HepG2 (cell line): ENCODE results near the gene CCDC88A. TPM values are rescaled to one million over a fixed set of nuclear protein-coding genes. Genes with fewer than 3 reads are reported as not detected.

Source experiments
- AGO2 ChIP-seq: fragments of 200-400 bp; formaldehyde crosslinking; optimal IDR thresholded peaks from 2 replicates; pipeline ENCODE3; 2017; ENCODE audit warnings: mild to moderate bottlenecking, low read depth, low read length, moderate library complexity
- ERF ChIP-seq: IDR thresholded peaks from 2 replicates; pipeline ENCODE4 v1.6.1; 2018; ENCODE audit warnings: missing biosample characterization, missing genetic modification reagents
- FOXP4 ChIP-seq: sonication (generic); formaldehyde crosslinking; IDR thresholded peaks from 2 replicates; pipeline ENCODE4 v1.4.0; 2020; ENCODE audit warnings: missing genetic modification reagents
- MTA1 ChIP-seq: sonication (generic); formaldehyde crosslinking; IDR thresholded peaks from 2 replicates; pipeline ENCODE4 v1.4.0; 2020; ENCODE audit warnings: missing genetic modification reagents, mild to moderate bottlenecking, borderline replicate concordance
- NFE2 ChIP-seq: sonication (generic); formaldehyde crosslinking; IDR thresholded peaks from 2 replicates; pipeline ENCODE4 v1.4.0; 2020; ENCODE audit warnings: missing genetic modification reagents
- REL ChIP-seq: sonication (generic); formaldehyde crosslinking; conservative IDR thresholded peaks from 2 replicates; pipeline ENCODE4 v1.8.0; 2022; ENCODE audit warnings: mild to moderate bottlenecking, missing genetic modification reagents, moderate library complexity
- TCF7 ChIP-seq: sonication (generic); IDR thresholded peaks from 2 replicates; pipeline ENCODE4 v1.6.1; 2016; ENCODE audit warnings: antibody characterized with exemption, low read depth
- ZBTB1 ChIP-seq: sonication (generic); formaldehyde crosslinking; IDR thresholded peaks from 2 replicates; pipeline ENCODE4 v1.4.0; 2020; ENCODE audit warnings: missing genetic modification reagents, borderline replicate concordance
- ZNF224 ChIP-seq: sonication (generic); formaldehyde crosslinking; IDR thresholded peaks from 2 replicates; pipeline ENCODE4 v1.5.0; 2020; ENCODE audit warnings: mild to moderate bottlenecking, missing genetic modification reagents
- ZNF282 ChIP-seq: fragments of 450-650 bp; IDR thresholded peaks from 2 replicates; pipeline ENCODE4 v1.6.1; 2018; ENCODE audit not compliant: partially characterized antibody
- ZNF292 ChIP-seq: sonication (generic); formaldehyde crosslinking; IDR thresholded peaks from 2 replicates; pipeline ENCODE4 v1.8.1; 2022; ENCODE audit warnings: mild to moderate bottlenecking, low read depth, missing genetic modification reagents, borderline replicate concordance
- ZNF788 ChIP-seq: sonication (generic); formaldehyde crosslinking; IDR thresholded peaks from 2 replicates; pipeline ENCODE4 v1.5.0; 2020; ENCODE audit warnings: mild to moderate bottlenecking, missing genetic modification reagents, borderline replicate concordance
- ZSCAN5A ChIP-seq: sonication (generic); formaldehyde crosslinking; IDR thresholded peaks from 2 replicates; pipeline ENCODE4 v1.8.0; 2022; ENCODE audit warnings: mild to moderate bottlenecking, missing genetic modification reagents, borderline replicate concordance
- polyA plus RNA-seq, 8 experiments: library from polyadenylated mRNA; depleted of rRNA in 3 of 8; stranded (reverse) in 7 of 8; unstranded in 1 of 8; fragments of >200 nt; fragmentation: Illumina TruSeq in 4 of 8; extraction: Trizol in 4 of 8; gene quantifications; 2 replicates each; pipeline versions ENCODE4 v1.2.1 to v1.2.3, GENCODE V29; 2011 to 2016; ENCODE audit warnings: low read depth in 4 of 8, missing spikeins in 1 of 8, mixed read lengths in 1 of 8; ENCODE audit not compliant: insufficient read depth in 1 of 8
- total RNA-seq, 5 experiments: library from RNA; depleted of rRNA; stranded (reverse); fragments of >200 nt; fragmentation: Illumina TruSeq; extraction: Trizol; gene quantifications; 2 replicates each; pipeline ENCODE4 v1.2.3, GENCODE V29; 2016; ENCODE audit warnings: low read depth in 1 of 5
- TF ChIP-seq, protein P1 (sequence below): sonication (generic); formaldehyde crosslinking; IDR thresholded peaks from 2 replicates; pipeline ENCODE4 v1.4.0; 2020; ENCODE audit warnings: missing genetic modification reagents
- TF ChIP-seq, protein P2 (sequence below): sonication (generic); formaldehyde crosslinking; IDR thresholded peaks from 2 replicates; pipeline ENCODE4 v1.4.0; 2020; ENCODE audit warnings: missing genetic modification reagents, borderline replicate concordance
- TF ChIP-seq, protein P3 (sequence below): sonication (generic); formaldehyde crosslinking; IDR thresholded peaks from 2 replicates; pipeline ENCODE4 v1.4.0; 2020; ENCODE audit warnings: missing genetic modification reagents

Gene CCDC88A
- total and polyA plus RNA-seq, 2 of the 13 experiments (the other 11 are each of a cell fraction or from before 2014, with no cell fraction given): 43.2 to 84.1 TPM

DNA sequence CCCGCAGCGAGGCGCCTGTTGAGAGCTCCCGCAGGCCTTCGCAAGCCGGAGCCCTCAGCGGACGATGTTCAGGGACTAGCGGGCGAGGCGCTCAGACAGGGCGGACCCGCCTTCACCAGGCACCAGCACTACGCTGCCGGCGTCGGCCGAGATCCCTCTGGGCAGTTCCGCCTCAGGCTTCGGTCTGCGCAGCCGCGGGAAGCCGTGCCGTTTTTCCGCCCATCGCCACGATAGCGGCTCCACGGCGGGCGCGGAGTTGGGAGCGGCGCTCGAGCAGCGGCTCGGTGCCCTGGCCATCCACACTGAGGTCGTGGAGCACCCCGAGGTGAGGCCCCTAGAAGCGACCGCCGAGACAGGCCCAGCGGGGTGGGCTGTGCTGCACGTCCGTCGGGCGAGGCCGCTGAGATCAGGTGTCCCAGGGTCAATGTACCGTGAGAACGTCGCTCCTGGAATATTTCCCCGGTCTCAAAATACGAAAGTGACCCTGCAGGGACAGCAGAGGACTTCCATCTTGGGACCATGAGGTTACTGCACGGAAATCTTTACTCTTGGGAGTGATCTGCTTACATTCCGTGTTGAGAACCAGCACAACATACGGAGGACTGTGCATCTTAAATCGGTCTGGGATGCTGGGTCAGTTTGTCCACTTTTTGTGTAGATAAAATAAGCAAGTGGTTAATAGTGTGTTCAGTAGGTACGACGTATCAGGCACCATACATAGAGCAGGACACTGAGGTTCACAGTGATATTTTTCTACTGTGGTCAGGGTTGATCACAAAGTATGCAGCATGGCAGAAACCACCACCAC lies 137.3 kb downstream of the CCDC88A start (continued):
- TF ChIP-seq, protein P1, sequence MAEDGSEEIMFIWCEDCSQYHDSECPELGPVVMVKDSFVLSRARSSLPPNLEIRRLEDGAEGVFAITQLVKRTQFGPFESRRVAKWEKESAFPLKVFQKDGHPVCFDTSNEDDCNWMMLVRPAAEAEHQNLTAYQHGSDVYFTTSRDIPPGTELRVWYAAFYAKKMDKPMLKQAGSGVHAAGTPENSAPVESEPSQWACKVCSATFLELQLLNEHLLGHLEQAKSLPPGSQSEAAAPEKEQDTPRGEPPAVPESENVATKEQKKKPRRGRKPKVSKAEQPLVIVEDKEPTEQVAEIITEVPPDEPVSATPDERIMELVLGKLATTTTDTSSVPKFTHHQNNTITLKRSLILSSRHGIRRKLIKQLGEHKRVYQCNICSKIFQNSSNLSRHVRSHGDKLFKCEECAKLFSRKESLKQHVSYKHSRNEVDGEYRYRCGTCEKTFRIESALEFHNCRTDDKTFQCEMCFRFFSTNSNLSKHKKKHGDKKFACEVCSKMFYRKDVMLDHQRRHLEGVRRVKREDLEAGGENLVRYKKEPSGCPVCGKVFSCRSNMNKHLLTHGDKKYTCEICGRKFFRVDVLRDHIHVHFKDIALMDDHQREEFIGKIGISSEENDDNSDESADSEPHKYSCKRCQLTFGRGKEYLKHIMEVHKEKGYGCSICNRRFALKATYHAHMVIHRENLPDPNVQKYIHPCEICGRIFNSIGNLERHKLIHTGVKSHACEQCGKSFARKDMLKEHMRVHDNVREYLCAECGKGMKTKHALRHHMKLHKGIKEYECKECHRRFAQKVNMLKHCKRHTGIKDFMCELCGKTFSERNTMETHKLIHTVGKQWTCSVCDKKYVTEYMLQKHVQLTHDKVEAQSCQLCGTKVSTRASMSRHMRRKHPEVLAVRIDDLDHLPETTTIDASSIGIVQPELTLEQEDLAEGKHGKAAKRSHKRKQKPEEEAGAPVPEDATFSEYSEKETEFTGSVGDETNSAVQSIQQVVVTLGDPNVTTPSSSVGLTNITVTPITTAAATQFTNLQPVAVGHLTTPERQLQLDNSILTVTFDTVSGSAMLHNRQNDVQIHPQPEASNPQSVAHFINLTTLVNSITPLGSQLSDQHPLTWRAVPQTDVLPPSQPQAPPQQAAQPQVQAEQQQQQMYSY (CRISPR knock-in tag): peak; percentile 47; the same call in 1 of the 2 replicates
- TF ChIP-seq MTA1 (CRISPR knock-in tag): peak; percentile 91; the same call in 1 of the 2 replicates
- peak; percentile 86; the same call in 1 of the 2 replicates for TF ChIP-seq ZBTB1 (CRISPR knock-in tag)
- TF ChIP-seq, protein P2, sequence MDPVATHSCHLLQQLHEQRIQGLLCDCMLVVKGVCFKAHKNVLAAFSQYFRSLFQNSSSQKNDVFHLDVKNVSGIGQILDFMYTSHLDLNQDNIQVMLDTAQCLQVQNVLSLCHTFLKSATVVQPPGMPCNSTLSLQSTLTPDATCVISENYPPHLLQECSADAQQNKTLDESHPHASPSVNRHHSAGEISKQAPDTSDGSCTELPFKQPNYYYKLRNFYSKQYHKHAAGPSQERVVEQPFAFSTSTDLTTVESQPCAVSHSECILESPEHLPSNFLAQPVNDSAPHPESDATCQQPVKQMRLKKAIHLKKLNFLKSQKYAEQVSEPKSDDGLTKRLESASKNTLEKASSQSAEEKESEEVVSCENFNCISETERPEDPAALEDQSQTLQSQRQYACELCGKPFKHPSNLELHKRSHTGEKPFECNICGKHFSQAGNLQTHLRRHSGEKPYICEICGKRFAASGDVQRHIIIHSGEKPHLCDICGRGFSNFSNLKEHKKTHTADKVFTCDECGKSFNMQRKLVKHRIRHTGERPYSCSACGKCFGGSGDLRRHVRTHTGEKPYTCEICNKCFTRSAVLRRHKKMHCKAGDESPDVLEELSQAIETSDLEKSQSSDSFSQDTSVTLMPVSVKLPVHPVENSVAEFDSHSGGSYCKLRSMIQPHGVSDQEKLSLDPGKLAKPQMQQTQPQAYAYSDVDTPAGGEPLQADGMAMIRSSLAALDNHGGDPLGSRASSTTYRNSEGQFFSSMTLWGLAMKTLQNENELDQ (CRISPR knock-in tag): peak; percentile 84; the same call in 1 of the 2 replicates
- peak; percentile 80 for TF ChIP-seq ZNF292 (CRISPR knock-in tag)
- no peak; the same call in 1 of the 2 replicates for TF ChIP-seq NFE2 (CRISPR knock-in tag)
- TF ChIP-seq, protein P3, sequence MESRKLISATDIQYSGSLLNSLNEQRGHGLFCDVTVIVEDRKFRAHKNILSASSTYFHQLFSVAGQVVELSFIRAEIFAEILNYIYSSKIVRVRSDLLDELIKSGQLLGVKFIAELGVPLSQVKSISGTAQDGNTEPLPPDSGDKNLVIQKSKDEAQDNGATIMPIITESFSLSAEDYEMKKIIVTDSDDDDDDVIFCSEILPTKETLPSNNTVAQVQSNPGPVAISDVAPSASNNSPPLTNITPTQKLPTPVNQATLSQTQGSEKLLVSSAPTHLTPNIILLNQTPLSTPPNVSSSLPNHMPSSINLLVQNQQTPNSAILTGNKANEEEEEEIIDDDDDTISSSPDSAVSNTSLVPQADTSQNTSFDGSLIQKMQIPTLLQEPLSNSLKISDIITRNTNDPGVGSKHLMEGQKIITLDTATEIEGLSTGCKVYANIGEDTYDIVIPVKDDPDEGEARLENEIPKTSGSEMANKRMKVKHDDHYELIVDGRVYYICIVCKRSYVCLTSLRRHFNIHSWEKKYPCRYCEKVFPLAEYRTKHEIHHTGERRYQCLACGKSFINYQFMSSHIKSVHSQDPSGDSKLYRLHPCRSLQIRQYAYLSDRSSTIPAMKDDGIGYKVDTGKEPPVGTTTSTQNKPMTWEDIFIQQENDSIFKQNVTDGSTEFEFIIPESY (CRISPR knock-in tag): no peak; the same call in 1 of the 2 replicates
- no peak for TF ChIP-seq ZNF282
- TF ChIP-seq ZNF224 (CRISPR knock-in tag): peak; percentile 88
- TF ChIP-seq REL (CRISPR knock-in tag): peak; percentile 96
- TF ChIP-seq ZNF788 (CRISPR knock-in tag): peak; percentile 87; the same call in 1 of the 2 replicates
- TF ChIP-seq AGO2: peak; percentile 99
- TF ChIP-seq ERF: peak; percentile 97
- no peak for TF ChIP-seq TCF7
- TF ChIP-seq ZSCAN5A (CRISPR knock-in tag): no peak
- TF ChIP-seq FOXP4 (CRISPR knock-in tag): 0 out of 2 replicates have a peak, but pooled peaks have one; percentile 55
